ENCODE measurements around the gene BRSK2. TPM values are rescaled to one million over a fixed set of nuclear protein-coding genes. Genes with fewer than 3 reads are reported as not detected.

The BRSK2 gene
- total and polyA plus RNA-seq, 4 donors = 0.35 to 0.56 (median 0.52) TPM

GRCh38 chr11:1384199-1384970 lies 5.3 kb upstream of the BRSK2 start:
- Histone ChIP-seq H3K36me3 (ENCODE audit: control insufficient read depth in 4 of 4, insufficient read depth in 4 of 4, low read length in 4 of 4) (no peaks in the 10 kb centered on the region), H3K4me1 (ENCODE audit: control insufficient read depth in 5 of 5, insufficient read depth in 5 of 5, low read length in 5 of 5) (peaks cover 0 to 8% (median 3%) of the 10 kb centered on the region in 5 donors), H3K4me3 (no peak overlapping the region), H3K27me3 (ENCODE audit: control insufficient read depth in 3 of 3, insufficient read depth in 3 of 3, low read length in 2 of 3) (peaks cover 0 to 19% (median 0%) of the 10 kb centered on the region in 3 donors), H3K9ac (ENCODE audit: insufficient read depth in 1 of 2, low read length in 2 of 2) (no peak overlapping the region), H3K9me3 (ENCODE audit: control insufficient read depth in 4 of 4, insufficient read depth in 3 of 4, low read length in 3 of 4) (peaks cover 0 to 2% (median 0%) of the 10 kb centered on the region in 4 donors), H3K27ac (ENCODE audit: low read depth in 1 of 2, low read length in 1 of 2) (no peak overlapping the region)
- TF ChIP-seq CTCF (IDR thresholded peaks at IDR 0.05; ENCODE audit: control extremely low read depth, extremely low read depth) = no peak
- DNase-seq = no peak
- no peak for ATAC-seq (ENCODE audit: insufficient read depth, low FRiP score)
- 70 to 74% methylated on average over 21 of the region's 21 CpGs for WGBS, 2 donors

GRCh38 chr11:1387521-1387920 lies 2.2 kb upstream of the BRSK2 start:
- Histone ChIP-seq H3K27me3 (ENCODE audit: control insufficient read depth in 3 of 3, insufficient read depth in 3 of 3, low read length in 2 of 3) (peaks cover 0 to 26% (median 3%) of the 10 kb centered on the region in 3 donors), H3K27ac (ENCODE audit: low read depth in 1 of 2, low read length in 1 of 2) (no peak overlapping the region), H3K36me3 (ENCODE audit: control insufficient read depth in 4 of 4, insufficient read depth in 4 of 4, low read length in 4 of 4) (no peaks in the 10 kb centered on the region), H3K4me1 (ENCODE audit: control insufficient read depth in 5 of 5, insufficient read depth in 5 of 5, low read length in 5 of 5) (peaks cover 0 to 12% (median 3%) of the 10 kb centered on the region in 5 donors), H3K9me3 (ENCODE audit: control insufficient read depth in 4 of 4, insufficient read depth in 3 of 4, low read length in 3 of 4) (no peaks in the 10 kb centered on the region), H3K4me3 (no peak overlapping the region), H3K9ac (ENCODE audit: insufficient read depth in 1 of 2, low read length in 2 of 2) (no peak overlapping the region)
- WGBS, 2 donors = 86 to 95% methylated on average over 10 of the region's 10 CpGs
- TF ChIP-seq CTCF (IDR thresholded peaks at IDR 0.05; ENCODE audit: control extremely low read depth, extremely low read depth) = no peak
- DNase-seq (no peak), ATAC-seq (ENCODE audit: insufficient read depth, low FRiP score) (no peak)

GRCh38 chr11:1387961-1388762 lies 1.6 kb upstream of the BRSK2 start:
- Histone ChIP-seq H3K4me3 (no peak overlapping the region), H3K36me3 (ENCODE audit: control insufficient read depth in 4 of 4, insufficient read depth in 4 of 4, low read length in 4 of 4) (no peaks in the 10 kb centered on the region), H3K9me3 (ENCODE audit: control insufficient read depth in 4 of 4, insufficient read depth in 3 of 4, low read length in 3 of 4) (no peaks in the 10 kb centered on the region), H3K27ac (ENCODE audit: low read depth in 1 of 2, low read length in 1 of 2) (no peak overlapping the region), H3K9ac (ENCODE audit: insufficient read depth in 1 of 2, low read length in 2 of 2) (no peak overlapping the region), H3K27me3 (ENCODE audit: control insufficient read depth in 3 of 3, insufficient read depth in 3 of 3, low read length in 2 of 3) (peaks cover 0 to 30% (median 3%) of the 10 kb centered on the region in 3 donors), H3K4me1 (ENCODE audit: control insufficient read depth in 5 of 5, insufficient read depth in 5 of 5, low read length in 5 of 5) (peaks cover 0 to 12% (median 3%) of the 10 kb centered on the region in 5 donors)
- DNase-seq (no peak), ATAC-seq (ENCODE audit: insufficient read depth, low FRiP score) (no peak)
- WGBS, 2 donors = 49 to 54% methylated on average over 21 to 22 of the region's 22 CpGs
- TF ChIP-seq CTCF (IDR thresholded peaks at IDR 0.05; ENCODE audit: control extremely low read depth, extremely low read depth) = no peak

All from lung (tissue), 12 donors.